Measurements from ENCODE around the gene ATP2B3.

ATP2B3 gene

GRCh38 chrX:153576239-153576870, 58.9 kb downstream of the ATP2B3 start:
- FAIRE-seq: no peak

- no peak for FAIRE-seq
These were observed 59.5 kb downstream of the ATP2B3 start for GRCh38 chrX:153576961-153577360.

- FAIRE-seq: no peak
These were observed 60.9 kb downstream of the ATP2B3 start for GRCh38 chrX:153578200-153578835.

GRCh38 chrX:153578889-153579288, 61.4 kb downstream of the ATP2B3 start:
- FAIRE-seq: no peak

- FAIRE-seq: no peak
These were observed 63.4 kb downstream of the ATP2B3 start for GRCh38 chrX:153580700-153581386.

GRCh38 chrX:153582896-153583295, 65.5 kb downstream of the ATP2B3 start:
- FAIRE-seq: no peak

GRCh38 chrX:153583433-153583832, 66.0 kb downstream of the ATP2B3 start:
- FAIRE-seq: no peak

GRCh38 chrX:153585827-153586226, 68.4 kb downstream of the ATP2B3 start:
- FAIRE-seq: no peak

- FAIRE-seq: no peak
These were observed 69.9 kb downstream of the ATP2B3 start for GRCh38 chrX:153587342-153587741.

- no peak for FAIRE-seq
These were observed 70.8 kb downstream of the ATP2B3 start for GRCh38 chrX:153588021-153588781.

GRCh38 chrX:153588782-153589446, 71.5 kb downstream of the ATP2B3 start:
- FAIRE-seq: no peak

- FAIRE-seq: no peak
These were observed 73.8 kb downstream of the ATP2B3 start for GRCh38 chrX:153590961-153591956.

GRCh38 chrX:153592091-153592833, 74.8 kb downstream of the ATP2B3 start:
- no peak for FAIRE-seq

GRCh38 chrX:153592966-153593688, 75.7 kb downstream of the ATP2B3 start:
- no peak for FAIRE-seq

GRCh38 chrX:153593811-153594500, 76.5 kb downstream of the ATP2B3 start:
- no peak for FAIRE-seq

- no peak for FAIRE-seq
These were observed 77.9 kb downstream of the ATP2B3 start for GRCh38 chrX:153595387-153595786.

GRCh38 chrX:153595859-153596857, 78.7 kb downstream of the ATP2B3 start:
- no peak for FAIRE-seq

Data from endometrium (tissue), 2 donors.